HFFc6 (cell line): Measurements from ENCODE around the gene ZNF436. TPM values are rescaled to one million over a fixed set of nuclear protein-coding genes. Genes with fewer than 3 reads are reported as not detected.

ENCODE experiments used
- DNase-seq: peaks from one replicate; pipeline ENCODE4 v3.0.0-alpha.2; 2018
- H3K27ac Mint-ChIP-seq: 2 replicates; pipeline ENCODE4 v1.8.0; 2020; ENCODE audit warnings: mild to moderate bottlenecking, mixed read lengths
- H3K27me3 Mint-ChIP-seq: 2 replicates; pipeline ENCODE4 v1.8.0; 2021; ENCODE audit warnings: mild to moderate bottlenecking, moderate library complexity, mixed read lengths; ENCODE audit not compliant: insufficient read depth
- H3K36me3 Mint-ChIP-seq: 2 replicates; pipeline ENCODE4 v1.8.0; 2021; ENCODE audit warnings: low read depth, mixed read lengths
- H3K4me1 Mint-ChIP-seq: 2 replicates; pipeline ENCODE4 v1.8.0; 2020; ENCODE audit warnings: low read depth, mixed read lengths
- H3K4me3 Mint-ChIP-seq: 2 replicates; pipeline ENCODE4 v1.8.0; 2020; ENCODE audit warnings: mild to moderate bottlenecking, moderate library complexity, mixed read lengths
- H3K9me3 Mint-ChIP-seq: 2 replicates; pipeline ENCODE4 v1.8.0; 2020; ENCODE audit warnings: mild to moderate bottlenecking, mixed read lengths
- total RNA-seq, 6 experiments: library from RNA; stranded (reverse); fragmentation: NEBNext Ultra II Directional; extraction: Animal tissue kit (Norgen Biotek cat#: 25700); gene quantifications; 2 replicates in 1 of 6; 3 replicates in 5 of 6; pipeline ENCODE4 v1.2.3, GENCODE V29; 2021
- TF ChIP-seq, protein P1 (sequence below): fragments of 200-600 bp; sonication (generic); IDR thresholded peaks from 2 replicates; pipeline ENCODE4 v1.5.0; 2021; ENCODE audit warnings: antibody characterized with exemption, mild to moderate bottlenecking

Gene ZNF436
- total RNA-seq, 6 experiments from 2014 or later, result 7.3 to 9.9 (median 8.8) TPM

DNA sequence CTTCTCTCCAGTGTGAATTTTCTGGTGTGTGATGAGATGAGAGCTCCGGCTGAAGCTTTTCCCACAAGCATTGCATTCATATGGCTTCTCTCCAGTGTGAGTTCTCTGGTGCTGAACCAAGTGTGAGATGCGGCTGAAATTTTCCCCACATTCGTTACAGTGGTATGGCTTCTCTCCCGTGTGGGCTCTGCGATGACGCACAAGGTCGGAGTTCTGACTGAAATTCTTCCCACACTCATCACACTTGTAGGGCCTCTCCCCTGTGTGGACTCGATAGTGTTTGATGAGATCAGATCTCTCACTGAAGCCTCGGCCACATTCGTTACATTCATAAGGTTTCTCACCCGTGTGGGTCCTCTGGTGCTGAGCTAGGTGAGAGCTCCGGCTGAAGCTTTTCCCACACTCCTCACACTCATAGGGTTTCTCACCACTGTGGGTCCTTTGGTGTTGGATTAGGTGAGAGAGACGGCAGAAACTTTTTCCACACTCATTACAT, 7.4 kb downstream of the ZNF436 start:
- peaks cover 88% of the 10 kb centered on the region for H3K9me3 Mint-ChIP-seq
- TF ChIP-seq, protein P1, sequence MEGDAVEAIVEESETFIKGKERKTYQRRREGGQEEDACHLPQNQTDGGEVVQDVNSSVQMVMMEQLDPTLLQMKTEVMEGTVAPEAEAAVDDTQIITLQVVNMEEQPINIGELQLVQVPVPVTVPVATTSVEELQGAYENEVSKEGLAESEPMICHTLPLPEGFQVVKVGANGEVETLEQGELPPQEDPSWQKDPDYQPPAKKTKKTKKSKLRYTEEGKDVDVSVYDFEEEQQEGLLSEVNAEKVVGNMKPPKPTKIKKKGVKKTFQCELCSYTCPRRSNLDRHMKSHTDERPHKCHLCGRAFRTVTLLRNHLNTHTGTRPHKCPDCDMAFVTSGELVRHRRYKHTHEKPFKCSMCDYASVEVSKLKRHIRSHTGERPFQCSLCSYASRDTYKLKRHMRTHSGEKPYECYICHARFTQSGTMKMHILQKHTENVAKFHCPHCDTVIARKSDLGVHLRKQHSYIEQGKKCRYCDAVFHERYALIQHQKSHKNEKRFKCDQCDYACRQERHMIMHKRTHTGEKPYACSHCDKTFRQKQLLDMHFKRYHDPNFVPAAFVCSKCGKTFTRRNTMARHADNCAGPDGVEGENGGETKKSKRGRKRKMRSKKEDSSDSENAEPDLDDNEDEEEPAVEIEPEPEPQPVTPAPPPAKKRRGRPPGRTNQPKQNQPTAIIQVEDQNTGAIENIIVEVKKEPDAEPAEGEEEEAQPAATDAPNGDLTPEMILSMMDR, result no peak
- peaks cover 6% of the 10 kb centered on the region for H3K27me3 Mint-ChIP-seq
- H3K4me1 Mint-ChIP-seq, result peaks cover 23% of the 10 kb centered on the region
- no peak overlapping the region for H3K27ac Mint-ChIP-seq
- no peak overlapping the region for H3K4me3 Mint-ChIP-seq
- H3K36me3 Mint-ChIP-seq, result peaks cover 89% of the 10 kb centered on the region
- DNase-seq, result no peak

DNA sequence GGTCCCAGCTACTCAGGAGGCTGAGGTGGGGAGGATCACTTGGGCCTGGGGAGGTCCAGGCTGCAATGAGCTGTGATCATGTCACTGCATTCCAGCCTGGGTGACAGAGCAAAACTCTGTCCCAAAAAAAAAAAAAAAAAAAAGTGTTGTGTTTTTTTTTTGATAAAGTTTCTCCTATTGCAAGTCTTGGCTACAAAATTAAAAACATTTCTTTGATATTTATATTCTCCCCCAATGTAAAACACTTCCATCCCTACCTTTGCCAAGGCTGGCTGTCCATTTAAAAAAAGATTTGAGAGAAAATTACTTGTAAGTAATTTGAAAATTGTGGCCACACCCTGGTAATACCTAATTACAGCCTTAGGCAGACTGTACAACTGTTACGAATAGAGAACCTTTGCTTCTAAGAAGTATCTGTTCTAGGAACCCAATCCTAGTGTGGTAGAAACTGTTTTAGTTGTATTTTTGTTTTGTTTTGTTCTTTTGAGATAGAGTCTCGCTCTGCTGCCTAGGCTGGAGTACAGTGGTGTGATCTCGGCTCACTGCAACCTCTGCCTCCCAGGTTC, 11.2 kb downstream of the ZNF436 start:
- Mint-ChIP-seq H3K9me3 (peaks cover 56% of the 10 kb centered on the region), H3K36me3 (peaks cover 69% of the 10 kb centered on the region), H3K4me3 (no peak overlapping the region), H3K27me3 (peaks cover 6% of the 10 kb centered on the region), H3K27ac (no peak overlapping the region), H3K4me1 (peaks cover 9% of the 10 kb centered on the region; the same call in 1 of the 2 replicates)
- TF ChIP-seq, protein P1, result no peak
- DNase-seq, result no peak

DNA sequence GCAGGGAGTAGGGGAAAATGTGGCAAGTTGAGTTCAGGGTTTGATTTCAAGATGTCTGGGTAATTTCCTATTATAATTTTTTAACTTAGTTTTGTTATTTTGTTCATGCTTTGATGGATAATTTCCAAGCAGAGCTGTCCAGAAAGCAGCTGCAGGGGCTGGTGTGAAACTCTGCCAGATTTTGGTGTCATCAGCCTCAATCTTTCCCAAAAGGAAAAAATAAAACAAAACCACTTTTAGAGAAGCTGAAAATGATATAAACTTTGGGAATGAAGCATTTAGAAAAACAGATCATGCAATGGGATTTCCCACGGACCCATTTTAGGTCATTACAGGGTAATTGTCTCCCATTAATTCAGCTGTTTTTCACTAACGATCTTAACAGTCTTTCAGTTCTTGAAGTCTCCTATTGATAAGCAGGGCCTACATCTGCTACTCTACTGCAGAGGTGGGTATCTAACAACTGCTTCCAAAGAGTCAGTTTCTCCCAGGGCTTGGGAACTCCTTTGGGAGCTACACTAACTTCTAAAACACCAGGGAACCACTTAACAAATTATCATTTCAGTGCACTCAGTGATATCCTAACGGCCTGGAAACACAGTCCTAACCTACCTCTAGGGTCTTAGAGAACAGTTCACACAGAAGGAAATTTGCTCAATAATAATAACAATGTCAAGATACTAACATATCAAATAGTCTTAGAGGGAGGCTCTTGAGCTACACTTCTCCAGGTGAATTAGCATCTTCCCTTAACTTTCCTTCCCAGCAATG, 12.3 kb downstream of the ZNF436 start:
- H3K4me1 Mint-ChIP-seq, result peaks cover 9% of the 10 kb centered on the region; the same call in 1 of the 2 replicates
- no peak overlapping the region for H3K4me3 Mint-ChIP-seq
- H3K27ac Mint-ChIP-seq, result no peak overlapping the region
- peaks cover 58% of the 10 kb centered on the region for H3K36me3 Mint-ChIP-seq
- no peak for DNase-seq
- peaks cover 45% of the 10 kb centered on the region for H3K9me3 Mint-ChIP-seq
- H3K27me3 Mint-ChIP-seq, result peaks cover 5% of the 10 kb centered on the region
- TF ChIP-seq, protein P1, result no peak

DNA sequence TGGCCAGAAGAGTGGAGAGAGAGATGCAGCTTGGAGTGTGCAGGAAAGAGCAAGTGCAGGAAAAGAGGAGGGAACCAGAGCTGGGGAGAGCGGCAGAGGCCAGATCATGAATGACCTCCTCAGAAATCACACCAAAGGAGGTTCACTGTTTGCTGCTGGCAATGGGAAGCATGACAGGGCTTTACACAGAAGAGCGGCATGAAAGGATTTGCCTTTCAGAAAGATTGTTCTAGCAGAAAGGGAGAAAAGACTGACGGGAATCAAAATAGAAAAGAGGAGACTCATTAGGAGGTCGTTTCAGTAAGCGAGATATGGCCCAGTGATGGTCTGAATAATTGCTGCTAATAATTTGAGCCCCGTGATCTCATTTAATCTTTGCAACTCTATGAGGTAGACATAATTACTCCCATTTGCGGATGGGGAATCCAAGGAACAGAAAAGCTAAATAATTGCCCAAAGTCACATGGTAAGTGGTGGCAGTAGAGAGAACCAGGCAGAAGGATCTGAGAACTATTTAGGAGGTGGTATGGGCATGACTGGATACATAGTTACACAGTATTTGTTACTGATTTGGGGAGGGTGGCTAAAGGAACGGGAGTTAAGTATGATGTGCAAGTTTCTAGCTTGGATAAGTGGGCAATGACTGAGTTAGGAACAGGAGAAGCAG, 13.0 kb downstream of the ZNF436 start:
- peaks cover 38% of the 10 kb centered on the region for H3K9me3 Mint-ChIP-seq
- peaks cover 9% of the 10 kb centered on the region; the same call in 1 of the 2 replicates for H3K4me1 Mint-ChIP-seq
- no peak overlapping the region for H3K4me3 Mint-ChIP-seq
- TF ChIP-seq, protein P1, result no peak
- H3K27ac Mint-ChIP-seq, result no peak overlapping the region
- H3K36me3 Mint-ChIP-seq, result peaks cover 51% of the 10 kb centered on the region
- H3K27me3 Mint-ChIP-seq, result no peaks in the 10 kb centered on the region
- DNase-seq, result no peak

DNA sequence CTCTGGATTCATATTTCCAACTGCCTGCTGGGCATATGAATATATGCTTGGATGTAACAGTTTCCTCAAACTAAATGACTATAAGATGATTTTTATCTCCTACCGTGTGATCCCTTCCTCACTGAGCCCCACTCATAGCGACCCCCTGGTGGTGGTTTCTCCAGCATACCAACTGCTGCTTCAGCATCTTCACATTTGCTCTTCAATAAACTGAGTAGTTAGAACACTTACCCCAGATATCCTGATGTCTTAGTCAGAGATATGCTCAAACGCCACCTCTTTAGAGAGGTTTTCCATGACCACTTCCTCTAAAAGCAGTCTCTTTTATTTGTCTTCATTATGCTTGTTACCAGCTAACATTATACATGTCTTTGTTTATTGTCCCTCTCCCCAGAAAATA, 15.4 kb downstream of the ZNF436 start:
- no peak for DNase-seq
- Mint-ChIP-seq H3K27ac (no peak overlapping the region), H3K36me3 (peaks cover 28% of the 10 kb centered on the region), H3K27me3 (no peaks in the 10 kb centered on the region), H3K9me3 (peaks cover 14% of the 10 kb centered on the region), H3K4me1 (peaks cover 4% of the 10 kb centered on the region; the same call in 1 of the 2 replicates), H3K4me3 (no peak overlapping the region)
- TF ChIP-seq, protein P1, result peak; percentile 39; the same call in 1 of the 2 replicates
